Measurements from ENCODE around the gene RFX4.

DNA sequence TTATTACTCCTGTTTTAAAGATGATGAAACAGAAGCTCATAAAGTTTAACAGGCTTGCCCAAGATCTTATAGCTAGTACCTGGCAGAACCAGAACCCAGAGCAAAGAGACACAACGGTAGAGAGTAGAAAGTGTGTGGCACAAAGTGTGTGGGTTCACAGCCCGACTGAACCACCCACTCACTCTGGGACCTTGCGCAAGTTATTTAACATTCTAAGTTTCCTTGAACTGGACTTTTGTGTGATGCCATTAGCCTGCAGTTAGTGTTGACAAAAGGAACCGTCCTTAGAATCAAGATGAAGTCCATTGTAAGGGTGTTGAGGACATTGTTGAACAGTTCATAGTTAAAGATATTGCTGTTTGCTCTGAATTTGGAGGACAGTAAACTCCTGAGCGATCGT lies 161.8 kb downstream of the RFX4 start:
- TF ChIP-seq CTCF (IDR thresholded peaks at IDR 0.05) = no peak
- TF ChIP-seq, protein P1, sequence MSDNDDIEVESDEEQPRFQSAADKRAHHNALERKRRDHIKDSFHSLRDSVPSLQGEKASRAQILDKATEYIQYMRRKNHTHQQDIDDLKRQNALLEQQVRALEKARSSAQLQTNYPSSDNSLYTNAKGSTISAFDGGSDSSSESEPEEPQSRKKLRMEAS (IDR thresholded peaks at IDR 0.05) = no peak
- no peak for TF ChIP-seq BHLHE40 (IDR thresholded peaks at IDR 0.05; ENCODE audit: low read depth, low read length)
- TF ChIP-seq MAFK (IDR thresholded peaks at IDR 0.05; ENCODE audit: partially characterized antibody) = no peak
- no peak for TF ChIP-seq POLR2A (IDR thresholded peaks at IDR 0.05; ENCODE audit: low read length)
- no peak for TF ChIP-seq CHD2 (IDR thresholded peaks at IDR 0.05; ENCODE audit: low read length, partially characterized antibody)
- TF ChIP-seq HDAC2 (IDR thresholded peaks at IDR 0.05) = no peak
- no peak for TF ChIP-seq FOSL2 (IDR thresholded peaks at IDR 0.05)
- TF ChIP-seq FOSL2 (CRISPR knock-in tag; IDR thresholded peaks at IDR 0.05) = no peak
- TF ChIP-seq, protein P2, sequence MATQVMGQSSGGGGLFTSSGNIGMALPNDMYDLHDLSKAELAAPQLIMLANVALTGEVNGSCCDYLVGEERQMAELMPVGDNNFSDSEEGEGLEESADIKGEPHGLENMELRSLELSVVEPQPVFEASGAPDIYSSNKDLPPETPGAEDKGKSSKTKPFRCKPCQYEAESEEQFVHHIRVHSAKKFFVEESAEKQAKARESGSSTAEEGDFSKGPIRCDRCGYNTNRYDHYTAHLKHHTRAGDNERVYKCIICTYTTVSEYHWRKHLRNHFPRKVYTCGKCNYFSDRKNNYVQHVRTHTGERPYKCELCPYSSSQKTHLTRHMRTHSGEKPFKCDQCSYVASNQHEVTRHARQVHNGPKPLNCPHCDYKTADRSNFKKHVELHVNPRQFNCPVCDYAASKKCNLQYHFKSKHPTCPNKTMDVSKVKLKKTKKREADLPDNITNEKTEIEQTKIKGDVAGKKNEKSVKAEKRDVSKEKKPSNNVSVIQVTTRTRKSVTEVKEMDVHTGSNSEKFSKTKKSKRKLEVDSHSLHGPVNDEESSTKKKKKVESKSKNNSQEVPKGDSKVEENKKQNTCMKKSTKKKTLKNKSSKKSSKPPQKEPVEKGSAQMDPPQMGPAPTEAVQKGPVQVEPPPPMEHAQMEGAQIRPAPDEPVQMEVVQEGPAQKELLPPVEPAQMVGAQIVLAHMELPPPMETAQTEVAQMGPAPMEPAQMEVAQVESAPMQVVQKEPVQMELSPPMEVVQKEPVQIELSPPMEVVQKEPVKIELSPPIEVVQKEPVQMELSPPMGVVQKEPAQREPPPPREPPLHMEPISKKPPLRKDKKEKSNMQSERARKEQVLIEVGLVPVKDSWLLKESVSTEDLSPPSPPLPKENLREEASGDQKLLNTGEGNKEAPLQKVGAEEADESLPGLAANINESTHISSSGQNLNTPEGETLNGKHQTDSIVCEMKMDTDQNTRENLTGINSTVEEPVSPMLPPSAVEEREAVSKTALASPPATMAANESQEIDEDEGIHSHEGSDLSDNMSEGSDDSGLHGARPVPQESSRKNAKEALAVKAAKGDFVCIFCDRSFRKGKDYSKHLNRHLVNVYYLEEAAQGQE (IDR thresholded peaks at IDR 0.05) = no peak

All from A549 (cell line).